Activated CD8-positive, alpha-beta memory T cell treated with anti-CD3 and anti-CD28 coated beads, Interleukin-2, amount 50 U/mL, for 24 hours (primary cell): ENCODE results near the gene NEU4.

ENCODE experiments used
- DNase-seq: peaks from one replicate; pipeline ENCODE4 v3.0.0-alpha.2; 2020; ENCODE audit errors: extremely low read depth

Gene NEU4

GRCh38 chr2:241864168-241864849, 55.3 kb downstream of the NEU4 start:
- no peak for DNase-seq

- DNase-seq: no peak
These were observed 55.8 kb downstream of the NEU4 start for GRCh38 chr2:241864850-241865213.

GRCh38 chr2:241865416-241865956, 56.5 kb downstream of the NEU4 start:
- DNase-seq: no peak

- DNase-seq: no peak
These were observed 57.2 kb downstream of the NEU4 start for GRCh38 chr2:241865957-241866789.
